WTC11 (cell line): ENCODE measurements around the gene GNB5.

Experiments
- ZBTB43 ChIP-seq: sonication (generic); formaldehyde crosslinking; IDR thresholded peaks from 2 replicates; pipeline ENCODE4 v1.8.1; 2023; ENCODE audit warnings: mild to moderate bottlenecking, missing genetic modification reagents
- TF ChIP-seq, protein P1 (sequence below): fragments of 200-600 bp; IDR thresholded peaks from 2 replicates; pipeline ENCODE4 v1.8.0; 2022; ENCODE audit warnings: antibody characterized with exemption

- TF ChIP-seq, protein P1, sequence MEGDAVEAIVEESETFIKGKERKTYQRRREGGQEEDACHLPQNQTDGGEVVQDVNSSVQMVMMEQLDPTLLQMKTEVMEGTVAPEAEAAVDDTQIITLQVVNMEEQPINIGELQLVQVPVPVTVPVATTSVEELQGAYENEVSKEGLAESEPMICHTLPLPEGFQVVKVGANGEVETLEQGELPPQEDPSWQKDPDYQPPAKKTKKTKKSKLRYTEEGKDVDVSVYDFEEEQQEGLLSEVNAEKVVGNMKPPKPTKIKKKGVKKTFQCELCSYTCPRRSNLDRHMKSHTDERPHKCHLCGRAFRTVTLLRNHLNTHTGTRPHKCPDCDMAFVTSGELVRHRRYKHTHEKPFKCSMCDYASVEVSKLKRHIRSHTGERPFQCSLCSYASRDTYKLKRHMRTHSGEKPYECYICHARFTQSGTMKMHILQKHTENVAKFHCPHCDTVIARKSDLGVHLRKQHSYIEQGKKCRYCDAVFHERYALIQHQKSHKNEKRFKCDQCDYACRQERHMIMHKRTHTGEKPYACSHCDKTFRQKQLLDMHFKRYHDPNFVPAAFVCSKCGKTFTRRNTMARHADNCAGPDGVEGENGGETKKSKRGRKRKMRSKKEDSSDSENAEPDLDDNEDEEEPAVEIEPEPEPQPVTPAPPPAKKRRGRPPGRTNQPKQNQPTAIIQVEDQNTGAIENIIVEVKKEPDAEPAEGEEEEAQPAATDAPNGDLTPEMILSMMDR: no peak
- no peak for TF ChIP-seq ZBTB43 (CRISPR knock-in tag)
Measured at GRCh38 chr15:52117549-52117948, 73.6 kb downstream of the GNB5 start.
